ENCODE measurements around the gene CTNNA2.

CTNNA2 gene

GRCh38 chr2:80126596-80127189, 613.8 kb downstream of the CTNNA2 start:
- no peak for TF ChIP-seq RAD21 (IDR thresholded peaks at IDR 0.05; ENCODE audit: low read depth)
- no peak for TF ChIP-seq CREB1 (IDR thresholded peaks at IDR 0.05; ENCODE audit: low read depth)
- TF ChIP-seq TEAD4 (IDR thresholded peaks at IDR 0.05), result no peak
- TF ChIP-seq MAX (IDR thresholded peaks at IDR 0.05), result no peak
- no peak for TF ChIP-seq FOXM1 (IDR thresholded peaks at IDR 0.05; ENCODE audit: borderline replicate concordance, low read depth)
- TF ChIP-seq NFIC (IDR thresholded peaks at IDR 0.05), result no peak

DNA sequence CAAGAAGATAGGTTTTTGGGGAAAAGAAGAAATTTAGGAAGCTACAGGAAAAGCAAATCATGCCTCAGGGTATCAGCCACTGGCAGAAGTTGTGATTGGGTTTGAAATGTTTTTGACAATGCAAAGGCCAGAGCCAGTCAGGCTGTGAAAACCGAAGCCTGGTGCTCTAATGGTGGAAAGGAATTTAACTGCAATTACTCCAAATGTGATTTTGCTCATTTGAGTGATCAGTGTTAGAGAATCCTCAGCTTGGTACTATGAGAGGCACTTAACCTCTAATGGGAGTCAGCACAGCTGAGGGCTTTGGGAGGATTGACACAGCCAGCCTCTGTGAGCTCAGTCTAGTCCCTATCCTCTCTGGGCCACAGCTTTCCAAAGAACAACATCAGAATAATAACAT, 615.2 kb downstream of the CTNNA2 start:
- TF ChIP-seq EGR1 (IDR thresholded peaks at IDR 0.05) (no peak), MAX (IDR thresholded peaks at IDR 0.05) (no peak), EP300 (IDR thresholded peaks at IDR 0.05; ENCODE audit: borderline replicate concordance) (no peak), CREB1 (IDR thresholded peaks at IDR 0.05; ENCODE audit: low read depth) (no peak), TAF1 (IDR thresholded peaks at IDR 0.05; ENCODE audit: low read depth) (no peak), CEBPB (IDR thresholded peaks at IDR 0.05) (no peak), YY1 (IDR thresholded peaks at IDR 0.05; ENCODE audit: low read depth) (no peak), TCF12 (IDR thresholded peaks at IDR 0.05; ENCODE audit: low read depth) (no peak)
- TF ChIP-seq, protein P1, sequence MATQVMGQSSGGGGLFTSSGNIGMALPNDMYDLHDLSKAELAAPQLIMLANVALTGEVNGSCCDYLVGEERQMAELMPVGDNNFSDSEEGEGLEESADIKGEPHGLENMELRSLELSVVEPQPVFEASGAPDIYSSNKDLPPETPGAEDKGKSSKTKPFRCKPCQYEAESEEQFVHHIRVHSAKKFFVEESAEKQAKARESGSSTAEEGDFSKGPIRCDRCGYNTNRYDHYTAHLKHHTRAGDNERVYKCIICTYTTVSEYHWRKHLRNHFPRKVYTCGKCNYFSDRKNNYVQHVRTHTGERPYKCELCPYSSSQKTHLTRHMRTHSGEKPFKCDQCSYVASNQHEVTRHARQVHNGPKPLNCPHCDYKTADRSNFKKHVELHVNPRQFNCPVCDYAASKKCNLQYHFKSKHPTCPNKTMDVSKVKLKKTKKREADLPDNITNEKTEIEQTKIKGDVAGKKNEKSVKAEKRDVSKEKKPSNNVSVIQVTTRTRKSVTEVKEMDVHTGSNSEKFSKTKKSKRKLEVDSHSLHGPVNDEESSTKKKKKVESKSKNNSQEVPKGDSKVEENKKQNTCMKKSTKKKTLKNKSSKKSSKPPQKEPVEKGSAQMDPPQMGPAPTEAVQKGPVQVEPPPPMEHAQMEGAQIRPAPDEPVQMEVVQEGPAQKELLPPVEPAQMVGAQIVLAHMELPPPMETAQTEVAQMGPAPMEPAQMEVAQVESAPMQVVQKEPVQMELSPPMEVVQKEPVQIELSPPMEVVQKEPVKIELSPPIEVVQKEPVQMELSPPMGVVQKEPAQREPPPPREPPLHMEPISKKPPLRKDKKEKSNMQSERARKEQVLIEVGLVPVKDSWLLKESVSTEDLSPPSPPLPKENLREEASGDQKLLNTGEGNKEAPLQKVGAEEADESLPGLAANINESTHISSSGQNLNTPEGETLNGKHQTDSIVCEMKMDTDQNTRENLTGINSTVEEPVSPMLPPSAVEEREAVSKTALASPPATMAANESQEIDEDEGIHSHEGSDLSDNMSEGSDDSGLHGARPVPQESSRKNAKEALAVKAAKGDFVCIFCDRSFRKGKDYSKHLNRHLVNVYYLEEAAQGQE (IDR thresholded peaks at IDR 0.05; ENCODE audit: low read depth), result no peak
- TF ChIP-seq, protein P2, sequence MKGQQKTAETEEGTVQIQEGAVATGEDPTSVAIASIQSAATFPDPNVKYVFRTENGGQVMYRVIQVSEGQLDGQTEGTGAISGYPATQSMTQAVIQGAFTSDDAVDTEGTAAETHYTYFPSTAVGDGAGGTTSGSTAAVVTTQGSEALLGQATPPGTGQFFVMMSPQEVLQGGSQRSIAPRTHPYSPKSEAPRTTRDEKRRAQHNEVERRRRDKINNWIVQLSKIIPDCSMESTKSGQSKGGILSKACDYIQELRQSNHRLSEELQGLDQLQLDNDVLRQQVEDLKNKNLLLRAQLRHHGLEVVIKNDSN (IDR thresholded peaks at IDR 0.05), result no peak

- TF ChIP-seq YY1 (IDR thresholded peaks at IDR 0.05; ENCODE audit: low read depth) (no peak), FOXM1 (IDR thresholded peaks at IDR 0.05; ENCODE audit: borderline replicate concordance, low read depth) (no peak), CREB1 (IDR thresholded peaks at IDR 0.05; ENCODE audit: low read depth) (no peak), EP300 (IDR thresholded peaks at IDR 0.05; ENCODE audit: borderline replicate concordance) (no peak), TCF12 (IDR thresholded peaks at IDR 0.05; ENCODE audit: low read depth) (no peak), EGR1 (IDR thresholded peaks at IDR 0.05) (no peak), CEBPB (IDR thresholded peaks at IDR 0.05) (no peak), MAX (IDR thresholded peaks at IDR 0.05) (no peak), ZBTB7A (IDR thresholded peaks at IDR 0.05; ENCODE audit: low read depth) (no peak), RAD21 (IDR thresholded peaks at IDR 0.05; ENCODE audit: low read depth) (no peak), TEAD4 (IDR thresholded peaks at IDR 0.05) (no peak), NFIC (IDR thresholded peaks at IDR 0.05) (no peak), TAF1 (IDR thresholded peaks at IDR 0.05; ENCODE audit: low read depth) (no peak)
- TF ChIP-seq, protein P2 (IDR thresholded peaks at IDR 0.05), result no peak
- TF ChIP-seq, protein P1 (IDR thresholded peaks at IDR 0.05; ENCODE audit: low read depth), result no peak
Measured at GRCh38 chr2:80132281-80132680, 619.4 kb downstream of the CTNNA2 start.

DNA sequence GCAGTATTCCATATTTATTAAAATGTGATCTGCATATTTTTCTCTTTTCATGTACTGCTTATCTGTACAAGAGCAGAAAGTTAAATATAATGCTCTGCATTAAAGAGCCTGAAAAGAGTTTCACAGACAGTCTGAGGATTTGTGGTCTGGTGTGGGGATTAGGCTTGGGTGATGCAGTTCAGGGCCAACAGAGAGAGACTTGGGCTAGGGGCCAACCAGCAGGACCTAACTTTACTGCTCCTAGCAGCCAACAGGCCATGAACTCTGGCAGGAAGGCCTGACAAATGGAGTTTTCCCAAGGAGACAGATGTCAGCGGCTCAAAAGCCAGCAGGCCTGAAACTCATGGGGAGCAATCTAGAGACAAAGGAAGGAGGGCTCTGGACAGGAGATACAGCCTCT, 622.1 kb downstream of the CTNNA2 start:
- TF ChIP-seq TAF1 (IDR thresholded peaks at IDR 0.05; ENCODE audit: low read depth) (no peak), TCF12 (IDR thresholded peaks at IDR 0.05; ENCODE audit: low read depth) (no peak)

DNA sequence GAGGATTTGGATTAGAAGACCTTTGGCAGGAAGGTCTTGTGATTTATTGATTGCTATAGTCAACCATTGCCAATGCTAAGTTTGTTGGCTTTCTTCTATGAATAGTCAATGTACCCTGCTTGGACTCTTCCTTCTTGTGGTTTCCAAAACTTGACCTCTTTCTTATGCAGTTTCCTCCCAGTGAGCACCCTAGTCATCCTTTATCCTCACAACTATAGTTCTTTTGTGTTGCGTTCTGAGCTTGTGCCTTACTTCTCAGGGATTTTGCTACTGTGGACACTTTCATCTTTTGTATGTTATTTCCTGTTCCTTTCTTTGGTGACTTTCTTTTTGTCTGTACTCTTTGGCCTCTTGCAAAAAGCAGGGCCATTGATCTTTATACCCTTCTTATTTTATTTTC, 623.5 kb downstream of the CTNNA2 start:
- no peak for TF ChIP-seq CREB1 (IDR thresholded peaks at IDR 0.05; ENCODE audit: low read depth)
- TF ChIP-seq YY1 (IDR thresholded peaks at IDR 0.05; ENCODE audit: low read depth), result no peak
- TF ChIP-seq, protein P1 (IDR thresholded peaks at IDR 0.05; ENCODE audit: low read depth), result no peak
- TF ChIP-seq EP300 (IDR thresholded peaks at IDR 0.05; ENCODE audit: borderline replicate concordance), result no peak
- no peak for TF ChIP-seq CEBPB (IDR thresholded peaks at IDR 0.05)
